HG03039 (cell line): Measurements from ENCODE around the gene UCP3.

Experiments
- ATAC-seq: cut with Tn5 transposase; IDR thresholded peaks from one replicate; pipeline ENCODE4 v1.9.1; 2021; ENCODE audit warnings: mild to moderate bottlenecking, moderate library complexity; ENCODE audit not compliant: unreplicated experiment

The UCP3 gene

DNA sequence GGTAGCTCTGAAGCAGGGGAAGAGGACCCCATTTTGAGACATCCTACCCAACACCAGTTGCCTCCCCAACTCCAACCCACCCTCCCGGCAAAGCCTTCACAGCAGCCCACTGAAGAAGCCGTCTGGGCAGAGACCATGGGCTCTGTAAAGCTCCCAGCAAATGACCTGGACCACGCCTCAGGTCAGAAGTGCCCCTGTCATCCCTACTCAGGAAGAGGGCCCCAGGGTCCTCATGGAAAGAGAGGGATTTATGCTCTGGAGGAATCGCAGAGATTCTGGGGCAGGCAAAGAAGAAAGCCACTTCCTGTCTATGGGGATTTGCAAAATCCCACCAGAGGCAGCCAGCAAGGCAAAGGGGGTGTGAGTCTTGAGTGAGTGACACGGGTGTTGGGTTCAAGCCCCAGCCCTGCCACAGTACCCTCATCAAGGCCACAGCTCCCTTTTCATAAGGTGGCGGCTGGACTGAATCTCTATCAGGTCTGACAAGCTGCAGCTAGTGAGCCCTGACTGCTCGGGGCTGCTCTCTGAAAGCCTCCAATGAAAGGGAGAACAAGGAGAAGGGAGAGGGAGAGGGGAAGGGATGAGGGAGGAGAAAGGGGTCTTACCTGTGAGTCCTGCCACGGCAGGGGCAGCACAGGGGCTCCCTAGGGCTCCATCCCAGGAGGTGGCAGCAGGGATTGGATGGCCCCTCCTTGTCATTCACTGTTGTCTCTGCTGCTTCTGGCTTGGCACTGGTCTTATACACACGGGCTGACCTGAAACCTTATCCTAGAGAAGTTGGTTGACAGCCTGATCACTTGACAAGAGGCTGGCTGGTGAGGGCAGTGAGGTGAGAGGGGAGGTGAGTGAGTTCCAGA, at the start of gene UCP3:
TSS of gene UCP3 (minus strand) at position 713 of the 857 bp plus-strand sequence. CDS start 2,043 bp downstream, outside the sequence.
- ATAC-seq, result no peak

- ATAC-seq, result no peak
These were observed 48.6 kb upstream of the UCP3 start for GRCh38 chr11:74057249-74058151.

GRCh38 chr11:74055938-74056337, 47.1 kb upstream of the UCP3 start:
- ATAC-seq, result no peak

DNA sequence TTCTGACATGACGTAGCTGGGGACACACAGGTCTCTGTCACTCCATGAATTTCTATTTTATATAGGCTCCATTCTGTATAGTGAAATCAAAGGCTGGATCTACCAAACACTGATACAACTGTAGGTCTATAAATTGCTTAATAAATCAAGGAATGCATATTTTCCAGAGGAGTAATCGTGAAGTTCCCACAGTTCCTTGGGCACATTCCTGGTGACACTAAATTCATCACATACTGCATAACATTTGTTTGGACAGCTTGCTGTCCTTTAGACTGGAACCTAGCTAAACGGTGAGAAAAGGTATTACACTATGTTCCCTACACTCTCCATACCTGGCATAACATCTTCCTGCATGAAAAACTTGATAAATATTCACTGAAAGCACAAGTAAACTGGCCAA, 41.6 kb upstream of the UCP3 start:
- no peak for ATAC-seq

GRCh38 chr11:74048993-74049392, 40.1 kb upstream of the UCP3 start:
- ATAC-seq, result no peak

- no peak for ATAC-seq
These were observed 35.7 kb upstream of the UCP3 start for GRCh38 chr11:74044538-74044937.

DNA sequence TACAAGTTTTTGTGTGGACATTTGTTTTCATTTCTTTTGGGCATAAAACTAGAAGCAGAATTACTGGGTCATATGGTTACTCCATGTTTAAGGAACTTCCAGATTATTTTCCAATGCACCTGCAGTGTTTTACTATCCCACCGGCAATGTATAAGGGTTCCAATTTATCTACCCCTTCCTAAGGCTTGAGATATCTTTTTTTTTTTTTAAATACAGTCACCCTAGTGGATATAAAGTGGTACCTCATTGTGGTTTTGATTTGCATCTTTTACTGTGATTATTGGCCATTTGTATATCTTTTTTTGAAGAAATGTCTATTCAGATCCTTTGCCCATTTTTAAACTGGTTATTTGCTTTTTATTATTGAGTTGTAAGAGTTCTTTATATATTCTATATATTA, 34.6 kb upstream of the UCP3 start:
- no peak for ATAC-seq

DNA sequence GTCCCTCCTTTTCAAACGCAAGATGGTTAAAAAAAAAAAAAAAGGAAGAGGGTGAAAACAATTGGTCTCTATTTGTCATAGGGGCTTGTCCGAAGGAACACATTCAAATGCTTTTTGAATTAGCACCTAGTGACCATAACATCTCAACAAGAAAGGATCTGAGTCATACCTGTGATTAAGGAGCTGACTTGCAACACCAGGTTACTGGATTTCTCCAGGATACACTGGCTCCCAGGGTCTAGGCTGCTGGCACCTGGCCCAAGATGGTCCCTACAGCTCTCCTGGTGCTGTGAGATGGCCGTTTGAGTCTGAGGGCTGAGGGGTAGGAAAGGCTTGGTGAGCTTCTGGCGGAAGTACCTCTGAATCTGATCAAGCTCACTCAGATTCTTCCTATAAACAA, 28.4 kb upstream of the UCP3 start:
- ATAC-seq, result no peak

- ATAC-seq, result no peak
These were observed 26.4 kb upstream of the UCP3 start for GRCh38 chr11:74035264-74035663.

GRCh38 chr11:74033046-74033445, 24.2 kb upstream of the UCP3 start:
- no peak for ATAC-seq

- ATAC-seq, result no peak
These were observed 22.1 kb upstream of the UCP3 start for GRCh38 chr11:74030723-74031676.

DNA sequence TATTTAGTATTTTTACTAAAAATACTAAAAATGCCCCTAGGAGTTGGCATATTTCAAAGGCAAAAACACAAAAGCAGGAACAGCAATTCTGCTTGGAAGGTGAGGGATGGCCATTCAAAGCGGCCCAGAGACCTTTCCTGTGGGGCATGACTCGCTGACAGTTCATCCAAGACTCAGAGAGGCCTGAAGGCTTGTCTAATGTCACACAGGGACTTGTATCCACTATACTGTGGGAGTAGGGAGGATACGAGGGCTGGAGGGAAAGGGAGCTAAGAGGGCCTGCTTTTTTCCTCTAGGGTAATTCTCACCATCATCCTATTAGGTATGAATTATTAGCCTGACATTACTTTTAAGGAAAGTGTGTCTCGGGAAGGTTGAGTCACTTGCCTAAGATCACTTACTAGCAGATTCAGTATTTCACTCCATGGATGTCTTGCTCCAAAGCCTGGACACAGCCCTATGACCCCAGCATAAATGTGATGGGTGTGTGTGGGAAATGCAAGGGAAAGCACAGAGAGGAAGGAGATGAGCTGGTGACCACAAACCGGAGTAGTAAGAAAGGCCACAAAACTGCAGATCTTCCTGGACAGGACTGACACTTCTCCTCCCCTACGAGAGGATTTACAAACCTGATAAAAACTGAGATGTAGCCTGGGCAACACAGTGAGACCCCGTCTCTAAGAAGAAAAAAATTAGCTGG, 16.7 kb upstream of the UCP3 start:
- no peak for ATAC-seq

DNA sequence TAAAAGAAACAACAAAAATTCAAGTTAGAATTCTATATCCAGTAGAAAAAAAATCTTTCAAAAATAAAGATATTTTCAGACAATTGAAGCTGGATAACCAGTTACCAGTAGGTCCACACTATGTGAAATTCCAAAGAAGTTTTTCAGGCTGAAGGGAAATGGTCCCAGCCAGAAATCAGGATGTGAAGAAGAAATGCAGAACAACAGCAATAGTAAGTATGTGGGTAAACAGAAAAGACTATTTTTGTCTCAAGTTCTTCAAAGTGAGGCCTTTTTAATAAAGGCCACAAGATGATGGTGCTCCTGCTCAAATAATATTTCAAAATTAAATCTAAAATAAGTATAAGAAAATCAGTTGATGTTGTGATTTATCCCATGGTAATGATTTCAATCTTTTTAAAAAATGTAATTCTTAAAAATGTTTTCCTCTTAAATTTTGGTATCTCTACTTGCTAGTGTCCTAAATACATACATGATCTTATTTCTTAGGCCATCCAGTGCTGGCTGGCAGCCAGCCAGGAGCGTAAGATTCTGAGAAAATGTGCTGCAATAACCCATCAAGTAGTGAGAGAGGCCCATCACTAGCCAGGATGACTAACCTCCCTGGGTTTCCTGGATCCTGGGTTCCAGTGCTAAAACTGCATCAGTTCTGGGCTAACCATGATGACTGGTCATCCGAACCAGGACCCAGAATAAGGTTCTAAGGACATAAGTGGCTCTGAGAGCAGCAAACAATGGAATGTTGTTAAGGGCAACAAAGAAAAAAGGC, 15.6 kb upstream of the UCP3 start:
- no peak for ATAC-seq

- ATAC-seq, result no peak
These were observed 14.4 kb upstream of the UCP3 start for GRCh38 chr11:74023276-74023675.

GRCh38 chr11:74022546-74022945, 13.7 kb upstream of the UCP3 start:
- no peak for ATAC-seq

GRCh38 chr11:74021998-74022397, 13.1 kb upstream of the UCP3 start:
- no peak for ATAC-seq

DNA sequence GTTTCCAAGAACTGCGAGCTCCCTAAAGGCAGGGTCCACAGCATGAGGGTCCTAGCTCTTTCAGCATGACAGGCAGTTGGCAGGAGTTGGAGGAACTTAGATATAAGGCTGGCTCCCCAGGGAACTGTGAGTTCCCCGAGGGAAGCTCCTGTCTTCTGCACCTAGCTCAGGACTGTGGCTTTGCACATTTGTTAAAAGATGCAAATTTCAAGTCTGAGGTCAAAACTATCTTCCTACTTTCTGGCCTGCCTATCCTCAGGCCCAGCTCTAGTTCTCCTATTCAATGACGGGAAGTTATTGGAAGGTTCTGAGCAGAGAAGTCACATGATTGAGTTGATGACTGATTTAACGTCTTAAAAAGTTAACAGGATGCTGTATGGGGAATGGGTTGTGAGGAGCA, 11.7 kb upstream of the UCP3 start:
- ATAC-seq, result no peak

- ATAC-seq, result no peak
These were observed 11.0 kb upstream of the UCP3 start for GRCh38 chr11:74019860-74020259.

GRCh38 chr11:74019104-74019738, 10.3 kb upstream of the UCP3 start:
- no peak for ATAC-seq
